Measurements from ENCODE around the gene LGALS12. TPM values are rescaled to one million over a fixed set of nuclear protein-coding genes. Genes with fewer than 3 reads are reported as not detected.

Gene LGALS12
- total RNA-seq, 1 donor from 2014 or later, result 0.49 TPM

GRCh38 chr11:63553759-63554158 lies 47.9 kb downstream of the LGALS12 start:
- H3K36me3 ChIP-seq, result no peaks in the 10 kb centered on the region
- H3K27me3 ChIP-seq, result no peaks in the 10 kb centered on the region
- peak; percentile 69 for ATAC-seq
- no peak overlapping the region for H3K4me3 ChIP-seq
- no peaks in the 10 kb centered on the region for H3K9me3 ChIP-seq
- intact Hi-C loops (cut with DNase I), result no loop called here
- H3K27ac ChIP-seq, result peak overlapping the region; percentile 47
- no peak for DNase-seq
- no peak for TF ChIP-seq CTCF (IDR thresholded peaks at IDR 0.05)
- peaks cover 6% of the 10 kb centered on the region for H3K4me1 ChIP-seq

GRCh38 chr11:63554877-63555223 lies 49.0 kb downstream of the LGALS12 start:
- intact Hi-C loops (cut with DNase I), result no loop called here
- Histone ChIP-seq H3K27me3 (no peaks in the 10 kb centered on the region), H3K4me3 (no peak overlapping the region), H3K27ac (no peak overlapping the region), H3K36me3 (no peaks in the 10 kb centered on the region), H3K4me1 (peaks cover 11% of the 10 kb centered on the region), H3K9me3 (no peaks in the 10 kb centered on the region)
- TF ChIP-seq CTCF (IDR thresholded peaks at IDR 0.05), result no peak
- DNase-seq, result no peak
- no peak for ATAC-seq

GRCh38 chr11:63556404-63557013 lies 50.6 kb downstream of the LGALS12 start:
- H3K27ac ChIP-seq, result no peak overlapping the region
- H3K4me3 ChIP-seq, result no peak overlapping the region
- H3K27me3 ChIP-seq, result no peaks in the 10 kb centered on the region
- DNase-seq (no peak), ATAC-seq (no peak)
- no peak for TF ChIP-seq CTCF (IDR thresholded peaks at IDR 0.05)
- intact Hi-C loops (cut with DNase I), result no loop called here
- H3K9me3 ChIP-seq, result no peaks in the 10 kb centered on the region
- no peaks in the 10 kb centered on the region for H3K36me3 ChIP-seq
- H3K4me1 ChIP-seq, result peaks cover 16% of the 10 kb centered on the region

- intact Hi-C loops (cut with DNase I), result no loop called here
- no peak for DNase-seq
- peaks cover 16% of the 10 kb centered on the region for H3K4me1 ChIP-seq
- no peaks in the 10 kb centered on the region for H3K27me3 ChIP-seq
- no peak overlapping the region for H3K4me3 ChIP-seq
- H3K27ac ChIP-seq, result no peak overlapping the region
- no peak for TF ChIP-seq CTCF (IDR thresholded peaks at IDR 0.05)
- no peak for ATAC-seq
- no peaks in the 10 kb centered on the region for H3K9me3 ChIP-seq
- H3K36me3 ChIP-seq, result no peaks in the 10 kb centered on the region
Measured at GRCh38 chr11:63557570-63557969, 51.7 kb downstream of the LGALS12 start.

- Histone ChIP-seq H3K4me1 (peaks cover 11% of the 10 kb centered on the region), H3K27me3 (no peaks in the 10 kb centered on the region), H3K27ac (peak overlapping the region; percentile 86), H3K9me3 (no peaks in the 10 kb centered on the region), H3K4me3 (no peak overlapping the region), H3K36me3 (no peaks in the 10 kb centered on the region)
- intact Hi-C loops (cut with DNase I), result no loop called here
- no peak for TF ChIP-seq CTCF (IDR thresholded peaks at IDR 0.05)
- ATAC-seq, result peak; percentile 25
- DNase-seq, result no peak
Measured at GRCh38 chr11:63558459-63559157, 52.7 kb downstream of the LGALS12 start.

Measured in upper lobe of right lung (tissue), 1 donor.